Measurements from ENCODE around the gene GPR78.

GPR78 gene, protein sequence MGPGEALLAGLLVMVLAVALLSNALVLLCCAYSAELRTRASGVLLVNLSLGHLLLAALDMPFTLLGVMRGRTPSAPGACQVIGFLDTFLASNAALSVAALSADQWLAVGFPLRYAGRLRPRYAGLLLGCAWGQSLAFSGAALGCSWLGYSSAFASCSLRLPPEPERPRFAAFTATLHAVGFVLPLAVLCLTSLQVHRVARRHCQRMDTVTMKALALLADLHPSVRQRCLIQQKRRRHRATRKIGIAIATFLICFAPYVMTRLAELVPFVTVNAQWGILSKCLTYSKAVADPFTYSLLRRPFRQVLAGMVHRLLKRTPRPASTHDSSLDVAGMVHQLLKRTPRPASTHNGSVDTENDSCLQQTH

DNA sequence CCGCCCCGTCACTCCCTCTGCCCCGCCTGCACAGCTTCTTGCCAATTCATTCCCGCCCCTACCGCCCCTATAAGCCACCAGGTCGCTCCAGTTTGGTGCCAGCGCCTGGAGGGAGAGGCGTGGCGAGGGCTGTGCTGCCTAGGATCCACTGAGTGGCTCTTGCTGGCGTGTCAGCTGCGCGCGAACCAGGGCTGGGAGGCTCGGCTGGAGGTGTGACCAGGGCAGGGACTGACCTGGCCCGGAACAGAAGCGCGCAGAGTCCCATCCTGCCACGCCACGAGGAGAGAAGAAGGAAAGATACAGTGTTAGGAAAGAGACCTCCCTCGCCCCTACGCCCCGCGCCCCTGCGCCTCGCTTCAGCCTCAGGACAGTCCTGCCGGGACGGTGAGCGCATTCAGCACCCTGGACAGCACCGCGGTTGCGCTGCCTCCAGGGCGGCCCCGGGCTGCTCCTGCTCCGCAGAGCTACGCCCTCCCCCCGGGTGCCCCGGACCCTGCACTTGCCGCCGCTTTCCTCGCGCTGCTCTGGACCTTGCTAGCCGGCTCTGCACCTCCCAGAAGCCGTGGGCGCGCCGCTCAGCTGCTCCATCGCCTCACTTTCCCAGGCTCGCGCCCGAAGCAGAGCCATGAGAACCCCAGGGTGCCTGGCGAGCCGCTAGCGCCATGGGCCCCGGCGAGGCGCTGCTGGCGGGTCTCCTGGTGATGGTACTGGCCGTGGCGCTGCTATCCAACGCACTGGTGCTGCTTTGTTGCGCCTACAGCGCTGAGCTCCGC lies at the start of gene GPR78:
TSS of gene GPR78 (plus strand) at position 72 of the 773 bp plus-strand sequence. CDS start at position 663, 591 bp downstream.
- DNase-seq: no peak

DNA sequence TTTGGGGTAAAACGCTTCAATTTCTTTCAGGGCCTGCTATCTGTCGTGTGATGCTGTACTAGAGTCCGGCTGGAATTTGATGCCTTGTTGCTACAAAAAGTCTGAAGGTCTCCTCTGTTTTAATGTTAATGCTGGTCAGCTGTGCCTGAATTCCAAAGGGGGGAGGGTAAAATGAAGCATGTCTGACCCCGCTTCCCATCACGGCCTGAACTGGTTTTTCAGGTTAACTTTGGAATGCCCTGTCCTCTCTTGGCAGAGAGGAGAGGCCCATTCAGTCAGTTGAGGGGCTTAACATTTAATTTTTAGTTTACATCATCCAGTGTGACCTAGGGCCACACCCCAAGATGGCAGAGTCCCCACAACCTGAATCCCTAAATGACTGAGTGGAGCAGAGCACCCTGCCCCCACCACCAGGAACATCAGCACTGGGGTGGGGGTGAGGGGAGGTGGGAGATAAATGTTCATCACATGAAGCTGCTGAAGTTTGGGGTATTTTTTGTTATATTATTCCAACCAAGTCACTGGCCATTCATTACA lies 47.9 kb upstream of the GPR78 start:
- DNase-seq: no peak

DNA sequence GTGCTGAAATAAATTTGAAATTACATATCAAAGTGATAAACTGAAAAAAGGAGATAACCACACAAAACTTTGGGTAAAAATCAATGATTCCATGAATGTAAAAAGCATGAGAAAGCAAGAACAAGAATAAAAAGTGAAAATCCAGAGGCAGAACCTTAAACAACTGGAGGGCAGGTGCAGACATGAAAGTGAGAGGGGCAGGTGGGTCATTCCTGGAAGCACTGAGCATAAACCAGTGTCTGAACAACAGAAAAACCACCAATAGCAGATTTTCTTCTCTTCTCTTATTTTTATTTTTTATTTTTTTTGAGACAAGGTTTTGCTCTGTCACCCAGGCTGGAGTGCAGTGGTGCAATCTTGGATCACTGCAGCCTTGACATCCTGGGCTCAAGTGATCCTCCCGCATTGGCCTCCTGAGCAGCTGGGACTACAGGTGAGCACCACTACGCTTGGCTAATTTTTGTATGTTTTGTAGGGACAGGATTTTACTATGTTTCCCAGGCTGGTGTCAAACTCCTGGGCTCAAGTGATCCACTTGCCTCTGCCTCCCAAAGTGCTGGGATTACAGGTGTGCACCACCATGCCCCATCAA lies 46.8 kb upstream of the GPR78 start:
- DNase-seq: no peak

DNA sequence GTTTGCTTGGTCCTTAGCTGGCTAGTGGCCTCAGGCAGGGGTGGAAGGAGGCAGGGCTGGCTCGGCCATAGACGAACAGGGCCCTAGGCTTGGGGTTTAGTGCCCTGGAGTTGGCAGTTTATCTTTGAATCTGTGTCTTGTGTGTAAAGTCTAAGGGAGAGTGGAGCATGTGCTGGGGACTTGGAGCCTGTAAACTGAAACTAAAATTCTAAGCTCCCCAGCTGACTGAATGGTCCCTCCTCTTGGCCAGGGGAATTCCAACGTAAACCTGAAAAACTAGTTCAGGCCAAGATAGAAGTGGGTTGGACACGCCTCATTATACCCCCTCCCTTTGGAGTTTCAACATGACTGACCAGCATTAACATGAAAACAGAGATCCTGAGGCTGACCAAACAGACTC lies 46.1 kb upstream of the GPR78 start:
- DNase-seq: no peak

DNA sequence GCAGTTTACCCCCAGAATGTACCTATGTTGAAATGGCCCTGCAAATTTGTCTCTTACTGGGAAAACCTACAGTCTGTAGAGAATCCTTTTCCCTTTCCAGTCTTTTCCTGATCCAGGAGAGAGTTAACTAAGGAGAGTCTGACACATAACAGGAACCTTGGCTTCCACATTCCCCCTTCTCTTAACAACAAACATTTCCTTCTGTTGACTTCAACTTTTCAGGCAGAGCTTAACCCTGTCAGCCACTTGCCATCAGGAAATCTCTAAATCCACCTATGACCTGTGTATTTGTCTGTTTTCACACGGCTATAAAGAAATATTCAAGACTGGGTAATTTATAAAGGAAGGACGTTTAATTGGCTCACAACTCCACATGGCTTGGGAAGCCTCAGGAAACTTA lies 45.6 kb upstream of the GPR78 start:
- DNase-seq: no peak

DNA sequence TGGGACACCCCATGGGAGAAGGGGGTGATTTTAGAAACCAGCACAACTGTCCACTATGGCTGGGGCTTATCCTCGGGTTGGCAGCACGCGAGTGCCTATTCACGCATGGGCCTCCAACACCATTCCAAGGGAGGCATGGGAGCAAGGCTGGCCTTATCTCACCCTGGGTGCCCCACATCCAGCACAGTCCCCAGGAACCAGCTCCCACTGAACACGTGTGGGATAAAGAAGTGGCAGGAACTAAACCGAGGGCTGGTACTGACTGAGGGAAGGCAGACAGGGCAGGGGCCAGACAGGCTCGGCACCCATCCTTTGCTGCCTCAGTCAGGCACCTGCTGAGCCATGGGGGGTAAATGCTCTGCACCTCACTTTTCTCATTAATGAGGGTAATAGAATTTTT lies 43.7 kb upstream of the GPR78 start:
- no peak for DNase-seq

DNA sequence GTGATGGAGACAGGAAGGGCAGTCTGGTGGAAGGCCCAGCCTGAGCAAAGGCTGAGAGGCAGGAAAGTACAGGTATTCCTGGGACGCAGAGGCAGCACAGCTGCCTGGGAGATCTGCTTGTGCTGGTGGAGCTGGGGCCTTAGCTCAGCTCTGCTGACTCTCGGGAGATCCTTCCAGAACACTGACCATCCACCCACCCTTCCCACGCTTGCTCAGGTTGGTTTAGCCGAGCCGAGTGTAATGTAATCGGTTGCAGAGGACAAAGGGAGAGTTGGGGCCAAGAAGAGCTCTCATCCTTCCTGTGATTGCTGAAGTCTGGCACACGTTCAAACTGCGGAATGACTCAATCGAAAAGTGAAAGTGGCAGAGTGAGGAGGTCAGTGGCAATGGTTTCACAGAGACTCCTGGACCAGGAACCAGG lies 43.1 kb upstream of the GPR78 start:
- DNase-seq: peak; percentile 29

DNA sequence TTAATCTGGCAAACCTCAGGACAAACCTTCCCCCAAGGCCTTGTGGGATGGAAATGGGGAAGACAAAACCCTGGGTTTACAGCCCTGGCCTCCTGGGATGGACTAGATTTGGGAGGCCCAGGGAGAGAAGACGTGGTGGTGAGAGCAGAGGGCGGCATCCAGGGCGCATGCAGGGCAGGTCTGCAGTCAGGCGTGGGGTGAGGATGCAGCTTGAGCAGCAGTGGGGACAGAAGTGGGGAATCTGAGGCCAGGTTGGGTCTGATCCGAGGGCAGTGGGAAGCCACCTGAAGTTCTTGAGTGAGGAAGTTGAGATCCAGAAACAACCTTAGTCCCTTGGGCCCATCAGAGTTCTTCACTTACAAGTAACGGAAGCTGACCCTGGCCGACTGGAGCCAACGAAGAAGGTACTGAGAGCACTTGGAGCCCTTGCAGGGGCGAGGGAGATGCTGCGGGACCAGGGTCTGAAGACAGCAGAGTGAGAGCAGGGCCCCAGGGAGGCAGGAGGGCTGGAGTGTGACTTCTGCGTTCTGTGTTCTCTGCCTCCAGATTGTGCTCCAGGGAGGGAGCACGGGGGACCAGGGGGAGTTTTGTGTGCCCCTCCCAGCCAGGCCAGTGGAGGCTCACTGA lies 42.0 kb upstream of the GPR78 start:
- DNase-seq: no peak

DNA sequence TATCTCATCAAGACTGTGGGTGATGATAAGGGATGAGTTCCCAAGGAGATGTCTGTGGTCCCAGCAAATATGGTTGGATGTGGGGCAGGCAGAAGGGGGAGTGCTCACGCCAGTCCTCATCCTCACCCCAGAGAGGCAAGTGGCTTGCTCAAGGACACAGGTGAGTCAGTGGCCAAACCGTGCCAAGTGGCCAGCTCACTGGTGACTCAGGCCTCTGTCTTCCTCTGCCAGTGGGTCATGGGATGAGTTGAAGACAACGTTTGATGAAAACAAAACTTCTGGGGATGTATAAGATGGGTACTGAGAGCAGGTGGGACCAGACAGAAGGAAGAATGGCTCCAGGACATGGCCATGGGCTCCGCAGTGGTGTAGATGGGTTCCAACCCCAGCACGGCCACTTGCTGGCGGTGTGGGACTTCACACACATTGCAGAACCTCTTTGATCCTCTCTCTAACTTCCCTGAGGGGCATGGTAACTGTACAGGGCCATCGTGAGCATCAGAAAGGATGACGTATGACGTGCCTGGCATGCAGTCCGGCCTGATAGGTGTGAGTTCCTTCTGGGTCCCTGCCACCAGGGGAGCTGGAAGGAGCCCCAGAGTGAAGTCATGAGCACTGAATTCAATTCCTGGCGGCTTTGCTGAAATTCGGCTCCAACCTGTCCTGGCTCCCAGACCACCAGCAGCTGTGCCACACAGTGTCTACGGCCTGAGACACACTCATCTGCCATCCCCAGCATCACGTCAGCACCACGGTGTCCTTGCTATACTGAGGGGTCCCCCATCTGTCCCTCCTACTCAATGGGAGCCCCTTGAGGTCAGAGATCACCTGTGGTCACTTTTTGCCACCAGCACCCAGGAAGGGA lies 41.3 kb upstream of the GPR78 start:
- no peak for DNase-seq

DNA sequence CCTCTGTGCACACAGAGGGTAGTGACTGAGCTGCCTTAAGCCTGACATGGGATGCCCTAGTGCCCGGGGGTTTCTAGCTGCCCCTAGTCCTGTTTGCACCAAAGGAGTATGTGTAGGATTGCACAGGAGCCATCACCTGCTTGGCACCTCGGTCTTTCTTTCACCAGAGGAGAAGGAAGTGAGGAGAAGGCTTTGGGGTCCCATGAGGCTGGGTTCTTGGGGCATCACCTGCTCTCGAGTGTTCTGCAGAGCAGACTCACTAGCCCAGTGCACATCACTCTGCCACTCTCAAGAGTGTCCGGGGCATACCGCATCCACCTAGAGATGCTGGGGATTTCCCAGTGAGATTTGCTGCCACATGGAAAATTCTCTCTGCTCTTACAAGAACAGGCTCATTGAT lies 40.5 kb upstream of the GPR78 start:
- DNase-seq: no peak

DNA sequence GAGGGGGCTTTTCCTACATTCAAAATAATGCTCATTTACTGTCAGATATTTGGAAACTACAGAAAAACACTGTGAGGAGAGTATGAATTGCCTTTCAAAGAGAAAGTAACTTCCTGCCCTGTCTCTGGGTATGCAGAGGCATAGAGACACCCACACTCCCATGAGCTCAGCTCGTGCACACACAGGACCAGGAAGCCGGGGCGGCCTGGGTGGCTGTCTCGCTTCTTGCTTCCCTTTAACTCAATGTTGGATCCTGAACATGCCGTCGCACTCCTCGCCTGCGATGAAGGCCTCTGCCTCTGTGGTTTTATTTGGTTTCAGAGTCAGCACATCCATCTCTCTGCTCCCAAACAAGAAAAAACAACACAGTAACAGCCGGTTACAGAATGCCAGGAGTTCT lies 40.1 kb upstream of the GPR78 start:
- no peak for DNase-seq

DNA sequence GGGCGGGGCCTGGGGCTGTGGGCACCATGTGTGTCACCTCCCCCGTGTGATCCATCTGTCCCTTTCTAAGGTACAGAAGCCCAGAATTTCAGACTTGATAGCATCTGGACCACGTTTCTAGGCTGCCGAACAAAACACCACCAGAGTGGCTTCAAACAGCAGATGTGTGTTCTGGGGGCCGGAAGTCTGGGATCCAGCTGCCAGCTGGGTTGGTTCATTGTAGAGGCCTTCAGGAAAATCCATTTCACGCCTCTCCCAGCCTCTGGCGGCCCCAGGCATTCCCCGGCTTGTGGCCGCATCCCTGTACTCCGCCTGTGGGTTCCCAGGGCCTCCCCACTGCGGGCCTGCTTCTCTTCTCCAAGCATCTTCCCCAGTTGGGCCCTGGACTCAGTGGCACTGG lies 39.6 kb upstream of the GPR78 start:
- no peak for DNase-seq

DNA sequence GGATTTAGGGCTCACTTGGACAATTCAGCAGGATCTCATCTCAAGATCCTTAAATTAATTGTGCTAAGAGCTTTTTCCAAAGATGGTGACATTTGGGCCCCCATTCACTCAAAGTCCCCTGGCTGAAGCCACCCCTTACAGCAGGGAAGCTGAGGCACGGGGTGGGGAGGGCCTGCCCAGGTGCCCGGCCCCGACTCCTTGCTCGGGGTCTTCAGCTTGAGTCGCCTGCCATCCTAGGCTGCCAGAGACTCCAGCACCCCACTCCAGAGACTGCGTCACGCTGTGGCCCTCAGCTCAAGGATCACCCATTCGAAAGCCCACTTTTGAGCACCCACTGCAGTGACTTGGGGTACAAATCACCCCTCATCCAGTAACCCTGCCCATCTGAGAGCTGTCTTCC lies 39.2 kb upstream of the GPR78 start:
- no peak for DNase-seq

DNA sequence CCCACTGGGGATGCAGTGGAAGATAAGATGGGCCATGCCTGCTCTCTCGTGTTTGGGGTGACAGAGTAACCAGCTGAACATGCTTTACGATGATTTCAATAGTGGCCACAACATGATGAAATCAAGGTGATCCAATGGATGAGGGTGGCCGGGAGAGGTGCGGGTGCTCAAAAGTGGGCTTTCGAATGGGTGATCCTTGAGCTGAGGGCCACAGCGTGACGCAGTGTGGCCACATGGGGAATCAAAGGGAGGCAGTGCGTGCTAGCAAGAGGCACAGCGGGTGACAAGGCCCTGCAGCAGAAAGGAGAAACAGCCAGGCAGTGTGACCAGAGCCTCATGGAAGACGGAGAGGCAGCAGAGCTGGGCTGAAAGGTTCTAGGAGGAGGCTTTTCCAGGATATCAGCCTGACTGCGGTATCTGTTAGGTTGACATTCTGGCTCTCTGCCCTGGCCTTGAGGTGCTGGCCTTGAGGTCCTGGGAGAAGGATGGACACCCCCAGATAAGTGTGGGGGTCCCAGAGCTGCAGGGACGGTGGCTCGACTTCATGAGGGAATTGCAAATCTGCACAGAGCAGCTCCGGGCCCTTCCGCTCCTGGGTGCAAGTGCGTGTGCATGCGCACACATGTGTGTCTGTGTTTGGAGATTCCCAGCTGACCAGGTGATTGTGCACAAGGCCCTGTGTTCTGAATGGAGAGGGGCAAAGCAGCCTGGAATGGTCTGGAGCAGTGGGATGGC lies 38.0 kb upstream of the GPR78 start:
- no peak for DNase-seq

DNA sequence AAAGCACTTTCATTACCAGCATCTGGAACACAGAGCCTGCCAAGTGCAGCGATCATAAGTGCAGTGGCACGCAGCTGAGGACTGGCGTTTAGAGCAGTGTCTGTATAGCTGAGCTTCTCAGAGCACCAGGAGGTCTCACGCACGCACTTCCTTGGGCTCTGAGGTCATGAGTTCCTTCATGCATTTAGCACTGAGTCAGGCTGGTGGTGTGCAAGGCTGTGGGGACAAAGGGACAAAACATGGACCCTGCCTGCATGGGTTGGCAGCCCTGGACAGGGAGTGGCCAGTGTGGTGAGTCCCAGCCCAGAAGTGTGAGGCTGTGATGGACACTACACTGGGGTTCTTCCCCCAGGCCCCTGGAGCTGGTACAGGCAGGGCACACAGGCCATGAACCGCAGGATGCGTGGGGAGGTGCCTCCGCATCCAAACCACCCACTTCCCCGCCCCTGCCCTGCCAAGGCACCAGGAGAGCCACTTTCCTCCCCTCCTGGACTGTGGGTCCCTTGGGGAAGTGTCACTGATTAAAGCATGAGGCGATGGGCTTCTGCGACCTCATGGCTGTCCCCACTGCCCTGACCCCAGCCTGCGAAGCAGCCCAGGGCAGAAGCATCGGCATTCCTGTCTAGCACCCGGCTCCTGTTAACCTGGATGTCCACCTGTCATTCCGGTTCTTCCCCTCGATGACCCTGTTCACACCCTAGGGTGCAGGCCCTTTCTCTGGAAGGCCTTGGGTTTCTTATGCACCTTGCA lies 37.2 kb upstream of the GPR78 start:
- DNase-seq: no peak

DNA sequence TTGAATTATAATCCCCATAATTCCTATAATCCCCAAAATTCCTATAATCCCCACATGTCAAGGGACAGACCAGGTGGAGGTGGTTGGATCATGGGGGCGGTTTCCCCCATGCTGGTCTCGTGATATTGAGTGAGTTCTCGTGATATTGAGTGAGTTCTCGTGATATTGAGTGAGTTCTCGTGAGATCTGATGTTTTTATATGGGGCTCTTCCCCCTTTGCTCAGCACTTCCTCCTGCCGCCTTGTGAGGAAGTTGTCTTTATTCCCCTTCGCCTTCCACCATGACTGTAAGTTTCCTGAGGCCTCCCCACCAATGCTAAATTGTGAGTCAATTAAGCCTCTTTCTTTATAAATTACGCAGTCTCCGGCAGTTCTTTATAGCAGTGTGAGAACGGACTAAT lies 36.6 kb upstream of the GPR78 start:
- no peak for DNase-seq

DNA sequence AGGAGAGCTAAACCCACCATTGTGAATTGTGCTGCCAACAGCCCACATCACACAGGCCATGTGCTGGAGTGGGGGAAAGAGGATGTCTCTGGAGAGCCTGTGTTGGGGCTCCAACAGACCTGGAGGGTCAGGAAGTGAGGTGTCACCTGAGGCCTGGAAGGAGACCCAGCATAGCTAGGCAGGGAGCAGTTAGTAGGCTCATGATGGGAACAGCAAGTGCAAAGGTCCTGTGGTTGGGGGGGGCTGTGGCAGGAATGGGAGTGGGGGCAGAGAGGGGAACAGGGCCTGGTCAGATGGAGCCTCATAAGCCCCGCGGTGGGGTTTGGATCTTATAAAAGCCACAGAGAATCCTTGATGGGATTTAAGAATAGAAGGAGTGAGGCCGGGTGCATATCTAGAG lies 35.9 kb upstream of the GPR78 start:
- no peak for DNase-seq

DNA sequence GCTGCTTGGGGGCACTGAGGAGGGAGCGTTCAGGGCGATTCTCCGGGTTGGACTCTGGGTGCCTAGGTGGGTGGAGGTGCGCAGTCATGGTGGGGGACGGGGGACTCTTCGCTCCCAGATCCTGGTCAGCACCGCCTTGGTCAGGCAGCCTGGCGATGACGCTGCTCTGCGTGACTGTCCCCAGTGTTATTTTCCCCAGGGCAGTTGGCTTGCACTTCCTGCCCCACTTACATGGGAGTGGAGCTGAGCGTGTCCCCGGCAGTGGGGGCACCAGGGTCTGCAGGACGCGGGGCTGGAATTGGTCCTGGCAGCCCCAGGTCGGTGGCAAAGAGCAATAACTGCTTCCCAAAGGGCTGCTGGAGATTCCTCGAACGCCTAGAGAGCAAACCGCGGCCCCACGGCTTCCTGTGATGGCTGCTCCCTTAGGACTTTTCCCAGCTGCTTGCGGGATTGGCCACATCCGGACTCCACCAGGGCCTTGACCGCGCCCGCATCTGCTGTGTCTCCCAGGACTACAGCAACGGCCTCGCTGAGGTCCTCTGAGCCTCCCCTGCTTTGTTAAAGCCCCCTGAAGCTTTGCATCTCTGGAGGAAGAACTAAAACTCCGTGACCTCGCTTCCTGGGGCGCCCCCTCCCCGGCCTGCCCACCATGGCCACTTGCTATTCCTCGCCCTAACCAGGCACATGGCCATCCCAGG lies 35.3 kb upstream of the GPR78 start:
- DNase-seq: no peak

DNA sequence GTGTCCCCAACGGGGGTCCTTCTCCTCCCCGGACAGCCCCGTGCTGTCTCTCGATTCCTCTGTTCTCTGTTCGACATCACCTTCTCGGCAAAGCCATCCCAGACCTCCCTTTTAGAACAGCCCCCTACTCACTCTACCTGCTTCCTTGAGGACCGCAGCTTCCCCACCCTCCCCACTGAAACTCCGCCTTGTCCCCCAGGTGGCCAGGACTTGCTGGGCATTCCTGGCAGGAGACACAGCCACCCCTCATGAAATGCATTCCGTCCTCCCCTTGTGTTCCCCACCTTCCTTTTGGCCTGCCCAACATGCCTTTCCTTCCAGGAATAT lies 34.8 kb upstream of the GPR78 start:
- DNase-seq: no peak

DNA sequence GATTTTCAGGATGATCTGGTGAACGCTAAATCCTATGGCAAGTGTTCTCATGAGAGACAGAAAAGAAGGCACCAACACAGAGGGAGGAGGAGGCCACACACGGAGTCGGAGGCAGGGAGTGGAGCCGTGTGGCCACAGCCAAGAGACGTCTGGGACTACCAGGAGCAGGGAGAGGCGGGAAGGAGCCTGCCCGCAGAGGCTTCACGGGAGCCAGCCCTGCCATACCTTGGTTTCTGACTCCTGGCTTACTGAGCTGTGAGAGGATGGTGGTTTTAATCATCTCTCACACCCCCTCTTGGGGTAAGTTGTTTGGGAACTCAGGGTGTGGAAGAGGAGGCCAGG lies 33.5 kb upstream of the GPR78 start:
- no peak for DNase-seq

All from COR-L47 (cell line).